HG03342 (cell line): ENCODE data around the gene CXCL12.

ENCODE experiments used
- ATAC-seq: cut with Tn5 transposase; IDR thresholded peaks from one replicate; pipeline ENCODE4 v1.9.1; 2021; ENCODE audit warnings: mild to moderate bottlenecking, moderate library complexity; ENCODE audit not compliant: unreplicated experiment

Gene CXCL12

DNA sequence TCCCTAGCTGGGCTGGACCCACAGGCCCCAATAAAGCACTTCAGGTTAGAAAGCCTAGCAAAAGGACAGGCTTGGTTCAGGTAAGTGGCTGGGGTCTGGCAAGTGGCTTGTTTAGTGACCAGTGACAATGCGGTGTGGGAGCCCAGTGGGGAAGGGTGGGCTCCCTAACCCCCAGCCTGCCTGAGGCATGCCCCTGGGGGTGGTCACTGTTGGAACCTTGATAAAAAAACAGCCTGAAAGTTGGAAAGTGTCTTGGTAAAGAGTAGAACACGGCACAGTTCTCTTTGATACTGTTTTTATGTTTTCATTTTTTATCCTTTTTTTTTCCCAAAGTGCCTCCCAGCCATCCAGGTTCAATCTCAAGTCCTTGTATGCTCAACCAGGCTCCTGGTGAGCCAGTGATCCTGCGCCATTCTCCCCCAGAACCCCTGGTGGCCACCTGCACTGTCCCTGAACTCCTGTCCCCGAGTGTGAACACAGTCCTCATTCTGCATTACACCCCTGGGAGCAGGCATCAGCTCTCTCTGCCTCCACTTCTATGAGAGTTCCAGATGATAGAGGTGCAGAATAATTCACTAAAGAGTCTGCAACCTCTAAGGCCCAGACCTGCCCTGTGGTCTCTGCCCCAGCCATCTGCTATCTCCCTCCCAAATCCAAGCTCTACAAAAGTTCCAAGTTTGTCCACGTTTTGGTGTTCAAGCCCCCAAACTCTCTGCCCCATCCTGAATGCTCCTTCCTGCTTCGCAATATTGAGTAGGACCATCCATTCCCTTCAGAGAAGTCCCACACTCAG is 15.0 kb upstream of the CXCL12 start:
- no peak for ATAC-seq

DNA sequence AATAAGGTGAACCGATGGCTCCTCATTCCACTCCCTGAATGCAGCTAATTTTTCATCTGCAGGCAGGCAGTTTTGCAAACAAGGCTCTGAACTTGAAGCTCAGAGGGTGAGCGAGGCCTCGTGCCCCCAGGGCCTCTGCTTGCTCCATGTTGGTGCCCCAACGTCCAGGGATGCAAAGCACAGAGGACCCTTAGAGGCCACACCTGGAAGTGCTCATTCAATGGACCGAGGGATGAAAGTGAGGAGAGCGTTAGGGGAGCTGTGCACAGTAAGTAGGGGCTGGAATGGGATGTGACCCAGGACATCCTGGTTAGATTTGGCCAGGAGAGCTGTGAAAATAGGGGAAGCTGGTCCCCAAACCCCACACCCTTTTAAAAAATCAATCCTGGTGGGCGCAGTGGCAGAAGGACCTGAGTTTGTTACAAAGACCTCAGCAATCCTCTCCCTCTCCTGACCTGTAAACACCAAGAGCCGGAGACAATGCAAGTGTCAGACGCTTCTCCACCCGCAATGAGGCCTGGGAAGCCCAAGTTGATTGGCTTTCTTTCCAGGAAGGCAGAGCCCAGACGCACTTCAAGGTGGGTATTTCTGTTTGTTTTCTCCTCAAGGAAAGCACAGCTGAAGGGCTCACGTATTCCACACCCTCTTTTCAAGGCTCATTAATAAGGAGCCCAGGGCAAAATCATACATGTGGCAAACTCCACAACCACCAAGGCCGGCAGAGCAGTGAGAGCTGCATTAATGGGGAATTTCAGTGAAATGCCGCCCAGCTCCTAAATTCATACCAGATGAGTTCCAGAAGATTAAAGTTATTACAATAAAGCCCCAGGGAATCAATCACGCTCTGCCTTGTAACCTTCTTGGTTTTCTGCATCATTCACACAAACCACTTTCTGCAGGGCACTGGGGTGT is 14.1 kb upstream of the CXCL12 start:
- ATAC-seq = no peak

DNA sequence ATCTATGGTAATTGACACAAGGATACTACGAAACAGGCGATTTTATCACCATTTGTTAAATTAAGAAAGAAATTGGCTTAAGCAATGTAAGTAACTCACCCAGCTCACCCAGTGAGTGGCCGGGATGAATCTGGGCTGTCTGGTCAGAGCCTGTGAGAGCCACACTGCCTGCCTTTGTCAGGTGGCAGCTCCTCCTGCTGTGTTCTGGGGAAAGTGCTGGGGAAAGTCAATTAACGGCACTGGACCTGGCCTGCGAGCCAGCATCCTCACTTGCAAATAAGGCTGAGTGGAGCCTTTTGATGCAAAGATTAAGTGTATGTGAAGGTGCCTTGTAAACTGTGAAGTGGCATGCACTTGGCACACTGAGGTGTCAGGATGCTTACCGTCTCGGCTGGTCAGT is 13.4 kb upstream of the CXCL12 start:
- ATAC-seq = no peak

- no peak for ATAC-seq
Observed at GRCh38 chr10:44397476-44398225, 12.8 kb upstream of the CXCL12 start.

GRCh38 chr10:44396671-44397191 is 11.8 kb upstream of the CXCL12 start:
- ATAC-seq = no peak

GRCh38 chr10:44395902-44396670 is 11.2 kb upstream of the CXCL12 start:
- ATAC-seq = no peak

DNA sequence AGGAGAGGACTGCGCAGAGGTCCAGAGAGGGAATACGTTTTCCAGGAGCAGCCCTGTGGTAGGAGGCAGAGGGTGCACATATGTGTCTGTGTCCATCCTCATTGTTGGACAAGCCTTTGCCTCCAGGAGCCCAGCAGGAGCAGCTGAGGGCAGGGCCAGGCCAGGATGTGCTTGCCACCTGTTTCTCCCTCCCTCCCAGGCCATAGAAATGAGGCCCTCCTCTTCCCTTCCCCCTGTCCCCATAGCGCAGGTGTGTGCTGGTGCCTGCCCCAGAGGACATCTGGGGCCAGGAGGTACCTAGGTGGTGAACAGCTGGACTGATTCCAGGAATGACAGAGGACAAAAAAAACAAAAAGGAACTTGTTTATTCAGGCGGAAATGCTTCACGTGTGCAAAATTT is 10.5 kb upstream of the CXCL12 start:
- no peak for ATAC-seq

- no peak for ATAC-seq
Observed at GRCh38 chr10:44394696-44395381, 9.9 kb upstream of the CXCL12 start.

- ATAC-seq = no peak
Observed at GRCh38 chr10:44393834-44394547, 9.1 kb upstream of the CXCL12 start.

- ATAC-seq = no peak
Observed at GRCh38 chr10:44393051-44393630, 8.2 kb upstream of the CXCL12 start.

GRCh38 chr10:44392420-44392819 is 7.5 kb upstream of the CXCL12 start:
- no peak for ATAC-seq

- no peak for ATAC-seq
Observed at GRCh38 chr10:44391981-44392380, 7.1 kb upstream of the CXCL12 start.

GRCh38 chr10:44390585-44391072 is 5.7 kb upstream of the CXCL12 start:
- ATAC-seq = no peak

- no peak for ATAC-seq
Observed at GRCh38 chr10:44389556-44389955, 4.7 kb upstream of the CXCL12 start.

DNA sequence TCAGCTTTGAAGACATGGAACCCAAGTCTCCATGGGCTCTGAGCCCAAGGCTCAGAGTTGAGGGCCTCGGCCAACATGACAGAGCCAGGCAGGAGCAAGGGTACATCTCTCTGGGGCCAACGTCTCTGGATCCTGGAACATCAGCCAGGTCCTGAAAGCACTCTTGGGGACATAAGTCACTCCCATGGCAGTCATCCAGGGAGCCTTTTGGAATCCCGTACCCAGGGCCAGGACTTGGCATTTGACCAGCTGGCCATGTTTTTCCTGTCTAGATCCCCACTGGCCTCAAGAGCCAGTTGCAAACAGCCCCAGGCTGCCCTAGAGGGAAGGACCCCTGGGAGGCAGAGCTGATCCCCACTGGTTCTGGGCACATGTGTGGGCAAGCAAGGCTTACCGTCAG is 4.3 kb upstream of the CXCL12 start:
- no peak for ATAC-seq

DNA sequence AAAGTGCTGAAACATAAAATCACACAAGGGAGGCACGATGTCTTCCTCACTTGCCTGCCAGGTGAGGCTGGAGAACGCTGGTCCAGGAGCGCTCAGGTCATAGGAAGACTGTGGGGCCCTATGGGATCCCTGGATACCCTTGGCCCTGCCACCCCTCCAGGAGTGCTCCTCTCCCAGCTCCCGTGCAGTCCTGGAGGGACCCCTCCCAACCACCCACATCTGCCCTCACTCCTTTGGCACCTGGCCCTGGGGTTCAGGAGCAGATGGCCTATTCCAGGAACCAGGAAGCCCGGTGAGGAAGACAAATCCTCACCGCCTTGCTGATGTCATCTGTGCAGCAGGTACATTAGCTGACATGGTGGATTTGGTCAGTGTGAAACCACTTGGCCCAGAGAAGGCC is 3.7 kb upstream of the CXCL12 start:
- ATAC-seq = no peak

DNA sequence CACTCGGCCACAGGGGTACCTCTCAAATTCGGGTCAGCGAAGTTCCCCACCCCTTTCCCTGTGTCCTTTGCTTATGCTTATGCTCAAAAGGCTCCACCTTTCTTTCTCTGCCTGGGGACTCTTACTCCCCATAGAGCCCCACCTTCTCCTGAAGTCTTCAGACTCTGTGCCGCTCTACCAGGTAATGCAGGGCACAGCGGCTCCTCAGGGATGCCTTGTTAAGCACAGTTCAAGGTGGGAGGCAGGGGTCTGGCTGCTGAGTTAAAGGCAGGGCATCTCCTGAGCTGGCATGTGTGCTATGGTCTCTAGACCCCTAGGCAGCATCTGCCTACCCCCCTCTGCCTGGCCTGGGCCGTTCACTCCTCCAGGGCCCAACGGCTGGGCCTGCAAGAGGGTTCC is 3.0 kb upstream of the CXCL12 start:
- ATAC-seq = no peak

- ATAC-seq = no peak
Observed at GRCh38 chr10:44386546-44387052, 1.7 kb upstream of the CXCL12 start.
